Neuronal stem cell (in vitro differentiated cells): ENCODE measurements around the gene ADAMTS13.

Source experiments
- DNase-seq: peaks from one replicate; pipeline ENCODE4 v3.0.0-alpha.2; 2013; ENCODE audit warnings: low spot score
- H2AFZ ChIP-seq: one replicate; pipeline ENCODE4 v1.6.1; 2013; ENCODE audit warnings: mild to moderate bottlenecking, low read length, inconsistent platforms
- H2AK5ac ChIP-seq: 2 replicates; pipeline ENCODE4 v1.6.1; 2013; ENCODE audit warnings: low read depth, mild to moderate bottlenecking, inconsistent platforms, low read length, moderate library complexity, mixed read lengths
- H2BK120ac ChIP-seq: 2 replicates; pipeline ENCODE4 v1.6.1; 2013; ENCODE audit warnings: low read depth, mild to moderate bottlenecking, inconsistent platforms, low read length, moderate library complexity, mixed read lengths
- H2BK12ac ChIP-seq: one replicate; pipeline ENCODE4 v1.6.1; 2013; ENCODE audit warnings: low read length, inconsistent platforms
- H2BK15ac ChIP-seq: 2 replicates; pipeline ENCODE4 v1.6.1; 2013; ENCODE audit warnings: mild to moderate bottlenecking, low read length, inconsistent platforms, mixed read lengths
- H2BK5ac ChIP-seq: one replicate; pipeline ENCODE4 v1.6.1; 2013; ENCODE audit warnings: inconsistent platforms, mild to moderate bottlenecking, low read length, moderate library complexity
- H3K14ac ChIP-seq: one replicate; pipeline ENCODE4 v1.6.1; 2013; ENCODE audit warnings: low read length, inconsistent platforms
- H3K18ac ChIP-seq: 2 replicates; pipeline ENCODE4 v1.6.1; 2013; ENCODE audit warnings: low read length, inconsistent platforms
- H3K23ac ChIP-seq: 2 replicates; pipeline ENCODE4 v1.6.1; 2013; ENCODE audit warnings: low read depth, mild to moderate bottlenecking, mixed read lengths, low read length, inconsistent platforms; ENCODE audit not compliant: poor library complexity
- H3K27ac ChIP-seq: replicated peaks from 3 replicates; pipeline ENCODE4 v1.5.1; 2013; ENCODE audit warnings: low read length, inconsistent platforms
- H3K27me3 ChIP-seq, 3 experiments: 2 replicates each; pipeline ENCODE4 v1.6.1; 2013; ENCODE audit warnings: low read length in 3 of 3, mild to moderate bottlenecking in 2 of 3, inconsistent platforms in 1 of 3, low read depth in 1 of 3, mixed read lengths in 1 of 3, moderate library complexity in 1 of 3; ENCODE audit not compliant: control insufficient read depth in 3 of 3, insufficient read depth in 3 of 3
- H3K36me3 ChIP-seq, 2 donors: replicated peaks in 1 of 2; 2 replicates each; pipeline ENCODE4 v1.6.1; 2013; ENCODE audit warnings: low read length in 2 of 2; ENCODE audit not compliant: control insufficient read depth in 2 of 2, insufficient read depth in 2 of 2
- H3K4ac ChIP-seq: 2 replicates; pipeline ENCODE4 v1.6.1; 2013; ENCODE audit warnings: inconsistent platforms, mild to moderate bottlenecking, low read length, moderate library complexity
- H3K4me1 ChIP-seq, 2 donors: 1 replicate in 1 of 2; 2 replicates in 1 of 2; pipeline ENCODE4 v1.6.1; 2013; ENCODE audit warnings: low read length in 2 of 2, low read depth in 1 of 2; ENCODE audit not compliant: control insufficient read depth in 2 of 2, insufficient read depth in 1 of 2
- H3K4me2 ChIP-seq: one replicate; pipeline ENCODE4 v1.6.1; 2013; ENCODE audit warnings: mild to moderate bottlenecking, low read length, inconsistent platforms; ENCODE audit not compliant: insufficient read depth, poor library complexity, severe bottlenecking
- H3K4me3 ChIP-seq, 2 donors: 2 replicates each; pipeline ENCODE4 v1.5.1; 2013; ENCODE audit warnings: low read length in 2 of 2, mild to moderate bottlenecking in 2 of 2, inconsistent platforms in 1 of 2, moderate library complexity in 1 of 2
- H3K79me1 ChIP-seq: one replicate; pipeline ENCODE4 v1.6.1; 2013; ENCODE audit warnings: low read depth, mild to moderate bottlenecking, inconsistent platforms, low read length, moderate library complexity
- H3K9ac ChIP-seq: one replicate; pipeline ENCODE4 v1.6.1; 2013; ENCODE audit warnings: mild to moderate bottlenecking, low read depth, low read length, inconsistent platforms; ENCODE audit not compliant: poor library complexity
- H3K9me3 ChIP-seq, 2 donors: replicated peaks in 1 of 2; 2 replicates each; pipeline versions ENCODE3 to v1.6.1; 2013; ENCODE audit warnings: low read length in 2 of 2, mild to moderate bottlenecking in 2 of 2, inconsistent platforms in 1 of 2, low read depth in 1 of 2, mixed read lengths in 1 of 2, moderate library complexity in 1 of 2; ENCODE audit not compliant: control insufficient read depth in 2 of 2, insufficient read depth in 1 of 2
- H4K8ac ChIP-seq: one replicate; pipeline ENCODE4 v1.6.1; 2013; ENCODE audit warnings: low read depth, mild to moderate bottlenecking, inconsistent platforms, low read length, moderate library complexity
- H4K91ac ChIP-seq: one replicate; pipeline ENCODE4 v1.6.1; 2013; ENCODE audit warnings: low read length, low read depth, mild to moderate bottlenecking, inconsistent platforms; ENCODE audit not compliant: poor library complexity
- WGBS, 2 donors: extraction: QIAGEN DNeasy Blood & Tissue Kit; methylation state at CpG; one replicate each; pipeline ENCODE4 v1.1.7; 2013; ENCODE audit warnings: missing lambda C conversion rate in 2 of 2, mixed read lengths in 1 of 2; ENCODE audit not compliant: insufficient read length in 2 of 2, insufficient replicate concordance in 1 of 2; ENCODE audit errors: extremely low coverage in 2 of 2; 5-methylcytosine and 5-hydroxymethylcytosine counted together

ADAMTS13 gene

DNA sequence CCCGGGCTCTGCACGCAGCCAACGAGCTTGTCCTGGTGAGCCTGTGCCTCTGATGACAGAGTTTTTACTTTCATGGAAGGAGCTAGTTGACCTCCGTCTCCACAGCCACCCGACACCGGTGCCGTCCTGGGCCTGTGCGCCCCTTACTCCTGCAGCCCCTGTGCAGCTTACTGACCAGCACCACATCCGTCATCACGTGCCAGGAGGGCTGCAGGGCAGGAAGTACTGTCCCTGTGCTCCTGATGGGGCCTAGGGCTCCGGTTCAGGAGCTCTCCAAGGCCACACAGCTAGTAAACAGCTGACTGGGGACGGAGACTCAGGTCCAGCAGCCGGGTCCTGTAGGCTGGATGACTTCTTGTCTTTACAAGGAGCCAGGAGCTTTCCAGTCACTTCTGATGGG is 35.8 kb upstream of the ADAMTS13 start:
- H2BK12ac ChIP-seq = no peak overlapping the region
- H3K27ac ChIP-seq = no peak overlapping the region
- H3K23ac ChIP-seq = peak overlapping the region; percentile 25
- H3K4ac ChIP-seq = no peak overlapping the region
- peaks cover 0 to 2% of the 10 kb centered on the region in 2 donors for H3K4me1 ChIP-seq
- H3K27me3 ChIP-seq = peaks cover 0 to 3% (median 0%) of the 10 kb centered on the region in 3 experiments
- peak overlapping the region; percentile 27 for H3K18ac ChIP-seq
- no peak for DNase-seq
- no peak overlapping the region for H3K14ac ChIP-seq
- no peak overlapping the region for H4K91ac ChIP-seq
- H3K4me3 ChIP-seq = peak overlapping the region in 1 of 2 donors; percentile 25
- no peak overlapping the region for H2AFZ ChIP-seq
- peak overlapping the region; percentile 68 for H2AK5ac ChIP-seq
- peaks cover 2% of the 10 kb centered on the region for H3K79me1 ChIP-seq
- no peak overlapping the region for H4K8ac ChIP-seq
- H3K9ac ChIP-seq = no peak overlapping the region
- H2BK15ac ChIP-seq = no peak overlapping the region
- WGBS, 2 donors = no CpG with 5 or more reads among the region's 13 CpGs
- peak overlapping the region; percentile 66 for H2BK5ac ChIP-seq
- H3K9me3 ChIP-seq = peaks cover 4 to 13% of the 10 kb centered on the region in 2 donors
- H3K36me3 ChIP-seq = peaks cover 0 to 2% of the 10 kb centered on the region in 2 donors
- H2BK120ac ChIP-seq = no peak overlapping the region
- H3K4me2 ChIP-seq = no peak overlapping the region

DNA sequence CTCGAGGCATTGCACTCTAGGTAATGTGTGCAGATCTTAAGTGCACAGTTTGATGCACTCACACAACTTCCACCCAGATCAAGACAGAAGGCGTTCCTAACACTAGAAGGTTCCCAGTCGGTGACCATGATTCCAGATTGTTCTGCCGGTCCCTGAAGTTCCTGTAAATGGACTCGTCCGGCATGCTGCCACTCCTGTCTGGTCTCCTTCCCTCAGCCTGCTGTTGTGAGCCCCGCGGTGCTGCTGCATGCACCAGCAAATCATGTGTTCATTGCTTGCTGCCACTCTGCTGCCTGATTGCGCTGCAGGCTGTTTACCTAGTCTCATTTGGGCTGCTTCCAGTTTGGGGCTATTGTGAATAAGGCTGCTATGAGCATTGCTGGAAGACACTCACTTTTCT is 34.5 kb upstream of the ADAMTS13 start:
- peaks cover 4 to 10% of the 10 kb centered on the region in 2 donors for H3K9me3 ChIP-seq
- peaks cover 0 to under 1% of the 10 kb centered on the region in 2 donors for H3K36me3 ChIP-seq
- no peak overlapping the region for H3K9ac ChIP-seq
- H2AFZ ChIP-seq = no peak overlapping the region
- H2BK5ac ChIP-seq = peak overlapping the region; percentile 66
- H3K4me3 ChIP-seq = no peak overlapping the region
- no peak overlapping the region for H2BK15ac ChIP-seq
- H3K4me1 ChIP-seq = peaks cover 0 to 2% of the 10 kb centered on the region in 2 donors
- H3K79me1 ChIP-seq = peaks cover 2% of the 10 kb centered on the region
- DNase-seq = no peak
- H3K4me2 ChIP-seq = no peak overlapping the region
- no peak overlapping the region for H3K27ac ChIP-seq
- H3K14ac ChIP-seq = no peak overlapping the region
- H2AK5ac ChIP-seq = no peak overlapping the region
- H4K8ac ChIP-seq = no peak overlapping the region
- no peak overlapping the region for H3K23ac ChIP-seq
- no peaks in the 10 kb centered on the region for H3K27me3 ChIP-seq
- no peak overlapping the region for H3K18ac ChIP-seq
- no peak overlapping the region for H2BK120ac ChIP-seq
- H2BK12ac ChIP-seq = no peak overlapping the region
- H3K4ac ChIP-seq = no peak overlapping the region
- no CpG with 5 or more reads among the region's 9 CpGs for WGBS, 2 donors
- no peak overlapping the region for H4K91ac ChIP-seq

DNA sequence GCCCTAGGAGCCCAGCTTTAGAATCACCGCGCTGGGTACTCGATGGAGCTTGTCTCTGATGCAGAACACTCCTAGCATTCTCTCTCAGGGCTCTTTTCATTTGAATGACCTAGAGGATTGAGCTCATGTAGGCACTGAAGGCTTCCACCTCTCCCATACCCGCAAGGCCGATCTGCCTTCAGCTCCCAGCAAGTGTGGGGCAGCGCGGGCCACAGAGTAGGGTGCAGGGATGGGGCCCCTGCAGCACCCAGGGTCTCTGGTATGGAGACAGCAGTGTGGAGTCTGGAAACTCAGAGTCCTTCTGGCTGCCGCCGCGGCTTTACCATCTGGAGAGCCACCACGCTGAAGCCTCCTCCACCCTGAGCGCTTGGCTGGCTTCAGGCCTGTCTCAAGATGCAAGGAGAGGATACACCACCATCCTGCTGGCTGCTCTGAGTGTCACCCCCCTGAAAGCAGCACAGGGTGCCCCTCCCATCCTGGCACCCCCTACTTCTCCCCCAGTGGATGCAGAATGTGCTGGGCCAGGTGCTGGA is 33.1 kb upstream of the ADAMTS13 start:
- H4K91ac ChIP-seq = no peak overlapping the region
- H2BK120ac ChIP-seq = no peak overlapping the region
- peak overlapping the region; percentile 58 for H2BK15ac ChIP-seq
- H3K18ac ChIP-seq = no peak overlapping the region
- whole genome bisulfite sequencing, 2 donors = no CpG with 5 or more reads among the region's 12 CpGs
- H3K27ac ChIP-seq = no peak overlapping the region
- H4K8ac ChIP-seq = no peak overlapping the region
- no peak overlapping the region for H3K14ac ChIP-seq
- H3K4me1 ChIP-seq = peaks cover 0 to 2% of the 10 kb centered on the region in 2 donors
- DNase-seq = no peak
- no peaks in the 10 kb centered on the region for H3K27me3 ChIP-seq
- H2BK12ac ChIP-seq = peak overlapping the region; percentile 16
- peak overlapping the region; percentile 71 for H2BK5ac ChIP-seq
- no peaks in the 10 kb centered on the region for H3K36me3 ChIP-seq
- H3K4me3 ChIP-seq = no peak overlapping the region
- peak overlapping the region; percentile 37 for H2AK5ac ChIP-seq
- no peaks in the 10 kb centered on the region for H3K79me1 ChIP-seq
- peak overlapping the region; percentile 50 for H3K9ac ChIP-seq
- H2AFZ ChIP-seq = no peak overlapping the region
- H3K4me2 ChIP-seq = no peak overlapping the region
- H3K23ac ChIP-seq = no peak overlapping the region
- no peak overlapping the region for H3K4ac ChIP-seq
- H3K9me3 ChIP-seq = peaks cover 4 to 6% of the 10 kb centered on the region in 2 donors

DNA sequence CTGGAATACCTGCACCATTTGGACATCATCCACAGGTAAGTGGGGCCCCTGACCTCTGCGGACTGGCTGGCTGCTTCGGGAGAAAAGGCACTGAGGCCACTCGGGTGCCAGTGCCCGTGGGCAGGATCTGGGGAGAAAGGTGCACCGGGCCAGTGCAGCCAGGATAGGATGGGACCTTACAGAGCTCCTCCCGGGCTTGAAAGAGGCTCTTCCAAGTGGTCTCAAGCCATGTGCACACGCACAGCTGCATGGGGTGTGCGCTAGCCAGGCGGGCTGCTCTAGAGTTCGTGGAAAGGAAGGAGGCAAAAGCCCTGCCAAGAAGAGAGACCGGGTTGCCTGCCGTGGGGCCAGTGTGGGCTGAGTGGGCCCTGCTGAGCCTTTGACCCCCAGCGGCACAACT is 32.6 kb upstream of the ADAMTS13 start:
- no peak overlapping the region for H3K4ac ChIP-seq
- H3K4me2 ChIP-seq = no peak overlapping the region
- H3K9ac ChIP-seq = no peak overlapping the region
- H2BK120ac ChIP-seq = no peak overlapping the region
- H3K14ac ChIP-seq = no peak overlapping the region
- no peak for DNase-seq
- no peak overlapping the region for H3K27ac ChIP-seq
- H3K18ac ChIP-seq = no peak overlapping the region
- H4K91ac ChIP-seq = no peak overlapping the region
- H3K9me3 ChIP-seq = peaks cover 4 to 6% of the 10 kb centered on the region in 2 donors
- no peak overlapping the region for H2AK5ac ChIP-seq
- peaks cover 0 to 2% of the 10 kb centered on the region in 2 donors for H3K4me1 ChIP-seq
- H3K79me1 ChIP-seq = no peaks in the 10 kb centered on the region
- H3K27me3 ChIP-seq = no peaks in the 10 kb centered on the region
- H3K4me3 ChIP-seq = no peak overlapping the region
- H3K23ac ChIP-seq = no peak overlapping the region
- H4K8ac ChIP-seq = no peak overlapping the region
- no CpG with 5 or more reads among the region's 13 CpGs for WGBS, 2 donors
- H2BK5ac ChIP-seq = peak overlapping the region; percentile 71
- peak overlapping the region; percentile 16 for H2BK12ac ChIP-seq
- H3K36me3 ChIP-seq = no peaks in the 10 kb centered on the region
- peak overlapping the region; percentile 58 for H2BK15ac ChIP-seq
- H2AFZ ChIP-seq = no peak overlapping the region
